Stimulated activated CD4-positive, alpha-beta T cell treated with anti-CD3 and anti-CD28 coated beads, Interleukin-12 subunit alpha, Interleukin-12 subunit beta, amount 100 ng/mL, for 4 hours (primary cell): ENCODE measurements around the gene P2RY12.

ENCODE experiments used
- DNase-seq: peaks from one replicate; pipeline ENCODE4 v3.0.0-alpha.2; 2020

The P2RY12 gene

DNA sequence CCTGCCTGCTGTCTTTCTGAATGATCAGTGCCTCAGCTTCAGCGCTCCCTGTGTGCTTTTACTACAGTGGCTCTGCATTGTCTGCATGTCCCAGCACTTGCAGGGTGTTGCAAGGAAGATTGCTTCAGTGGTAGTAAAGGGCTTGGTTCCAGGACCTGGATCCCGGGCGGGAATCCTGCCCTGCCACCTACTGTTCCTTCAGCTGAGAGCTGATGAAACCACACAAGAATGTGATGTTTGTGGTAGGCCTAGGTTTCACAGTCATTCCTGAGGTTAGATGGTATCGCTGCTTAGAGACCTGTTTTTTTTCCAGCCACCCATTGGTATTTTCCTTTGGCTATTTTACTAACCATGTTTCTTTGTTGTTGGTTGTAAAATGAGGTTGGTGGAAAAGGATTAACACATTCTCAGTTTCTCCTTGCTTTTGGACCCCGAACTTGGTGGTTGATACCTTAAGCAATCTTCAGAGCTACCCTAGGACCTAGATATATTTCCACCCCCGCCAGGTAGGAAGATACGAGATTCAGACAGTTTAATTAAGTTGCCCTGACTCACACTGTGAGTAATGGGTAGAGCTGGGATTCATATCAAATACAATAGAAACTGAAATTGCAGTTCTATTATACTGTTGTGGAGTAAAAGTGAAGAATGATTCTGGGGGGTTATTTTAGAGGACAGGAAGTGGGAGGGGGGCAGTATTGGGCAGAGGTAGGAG, 79.3 kb downstream of the P2RY12 start:
- DNase-seq: no peak

- DNase-seq: no peak
These were observed 80.8 kb downstream of the P2RY12 start for GRCh38 chr3:151303751-151304150.

GRCh38 chr3:151301787-151302186, 82.8 kb downstream of the P2RY12 start:
- no peak for DNase-seq

- no peak for DNase-seq
These were observed 84.0 kb downstream of the P2RY12 start for GRCh38 chr3:151300539-151300938.

- no peak for DNase-seq
These were observed 85.5 kb downstream of the P2RY12 start for GRCh38 chr3:151299006-151299405.

DNA sequence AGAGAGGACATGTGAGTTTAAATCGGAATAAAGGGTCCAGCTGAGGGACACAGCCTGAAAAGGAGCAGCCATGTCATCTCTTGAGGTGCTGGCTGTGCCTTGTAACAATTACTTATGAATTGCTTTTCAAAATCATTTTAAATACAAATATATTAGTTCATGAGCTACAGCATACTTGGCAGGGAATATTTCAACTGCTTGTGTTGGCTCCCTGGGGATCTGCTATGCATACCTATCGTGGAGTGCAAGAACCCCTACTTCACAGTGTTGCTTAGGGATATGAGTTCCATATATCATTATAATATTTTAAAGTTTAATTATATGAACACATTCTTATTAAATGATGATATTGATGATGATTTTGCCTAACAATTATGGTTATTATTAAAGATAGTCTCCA, 87.1 kb downstream of the P2RY12 start:
- no peak for DNase-seq

DNA sequence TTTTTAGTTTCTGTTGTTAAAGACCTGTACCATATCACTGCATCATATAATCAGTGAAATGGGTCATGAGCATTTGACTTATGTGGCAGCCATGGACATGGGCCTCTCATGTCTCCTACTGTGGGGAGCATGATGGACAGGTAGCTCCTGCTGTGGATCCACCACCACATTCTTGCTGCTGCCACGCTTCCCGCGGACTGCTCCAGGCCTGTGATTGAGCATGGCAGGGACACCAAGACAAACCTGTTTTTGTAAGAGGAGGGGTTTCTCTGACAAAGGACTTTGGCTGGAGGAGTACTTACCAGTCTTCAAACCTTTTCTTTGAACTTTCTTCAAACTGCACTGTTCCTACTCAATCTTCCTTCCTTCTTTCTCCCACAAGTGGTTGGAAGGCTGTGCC, 88.3 kb downstream of the P2RY12 start:
- DNase-seq: no peak

GRCh38 chr3:151293127-151293526, 91.4 kb downstream of the P2RY12 start:
- no peak for DNase-seq

GRCh38 chr3:151290673-151291072, 93.9 kb downstream of the P2RY12 start:
- no peak for DNase-seq

DNA sequence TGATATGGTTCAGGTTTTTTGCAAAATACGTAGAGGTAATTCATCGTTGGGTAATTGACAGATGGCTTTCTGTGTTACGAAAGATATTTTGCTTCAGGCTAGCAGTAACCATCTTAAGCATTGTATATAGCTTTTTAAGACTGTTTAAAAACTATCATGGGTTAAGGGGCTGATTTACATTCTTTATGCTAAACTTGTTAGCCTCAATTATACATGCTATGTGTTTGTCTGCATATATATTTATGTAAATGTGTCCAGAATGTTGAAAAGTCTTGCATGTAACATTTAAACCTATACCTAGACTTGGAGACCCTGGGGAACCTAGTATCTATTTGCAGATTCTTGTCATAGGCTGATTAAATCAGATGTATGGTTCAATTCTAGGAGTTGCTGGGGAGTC, 95.1 kb downstream of the P2RY12 start:
- no peak for DNase-seq
